ENCODE results near the gene CNTN5. TPM values are rescaled to one million over a fixed set of nuclear protein-coding genes. Genes with fewer than 3 reads are reported as not detected.

CNTN5 gene
- total RNA-seq, 1 donor from 2014 or later = not detected

DNA sequence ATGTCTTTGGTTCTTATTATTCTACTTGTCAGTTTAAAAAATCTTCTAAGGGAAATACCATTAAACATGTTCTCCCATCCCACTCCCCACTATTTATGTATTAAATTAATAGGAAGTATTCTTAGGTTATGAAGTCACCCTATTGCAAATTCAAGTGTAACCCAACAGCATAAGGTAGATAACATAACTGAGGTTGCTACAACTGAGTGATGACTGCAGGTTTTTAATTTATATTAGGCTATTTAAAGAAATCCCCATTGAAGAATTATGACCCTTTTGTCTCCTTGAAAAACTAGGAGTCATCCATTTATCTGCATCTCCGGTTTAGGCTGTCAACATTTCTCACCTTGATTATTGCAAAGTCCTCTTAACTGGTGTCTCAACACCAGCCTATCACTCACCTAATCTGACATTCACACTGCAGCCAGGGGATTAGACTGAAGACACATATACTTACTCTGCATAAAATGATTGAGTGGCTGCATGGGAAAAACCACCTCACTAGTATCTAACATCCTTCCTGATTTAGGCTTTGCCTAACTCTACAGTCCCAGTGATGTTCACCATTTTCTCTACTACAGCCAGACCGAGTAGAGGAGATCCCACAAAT, 649.4 kb downstream of the CNTN5 start:
- Mint-ChIP-seq H3K27me3 (no peaks in the 10 kb centered on the region), H3K36me3 (ENCODE audit: low read depth) (no peaks in the 10 kb centered on the region), H3K4me1 (no peaks in the 10 kb centered on the region), H3K9me3 (peaks cover 5% of the 10 kb centered on the region), H3K27ac (no peak overlapping the region), H3K4me3 (no peak overlapping the region)
- CTCF ChIA-PET = no interaction called here
- ATAC-seq (ENCODE audit: low read depth) (no peak), DNase-seq (no peak)
- POLR2A ChIA-PET = no interaction called here
- no peak for TF ChIP-seq CTCF (IDR thresholded peaks at IDR 0.05)
- intact Hi-C loops (cut with micrococcal nuclease) = no loop called here

DNA sequence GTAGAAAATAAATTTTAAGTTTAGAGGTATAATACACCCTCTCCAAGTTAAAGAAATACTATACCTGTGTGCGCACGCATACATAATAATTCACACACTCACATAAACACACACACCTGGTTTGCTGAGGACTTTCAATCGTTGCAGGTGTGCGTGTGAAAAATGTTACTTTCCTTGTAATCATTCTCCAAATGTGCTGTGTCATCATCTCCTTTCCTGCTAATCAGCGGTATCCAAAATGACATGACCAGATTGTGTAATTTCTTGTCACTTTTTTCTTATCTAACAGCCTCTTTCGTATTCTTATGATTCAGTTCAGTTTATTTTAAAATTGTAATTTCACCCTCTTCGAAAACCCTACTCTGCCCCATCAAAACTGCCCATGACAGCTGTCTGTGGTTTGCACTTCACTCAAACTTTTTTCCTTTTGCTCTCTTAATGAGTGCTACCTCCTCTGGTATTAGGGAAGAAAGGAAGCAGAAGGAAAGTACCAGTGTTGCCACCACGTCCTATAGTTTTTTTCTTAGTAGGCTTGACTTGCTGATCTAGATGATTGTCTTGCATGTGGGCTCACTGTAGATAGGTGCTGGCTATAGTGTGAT, 651.2 kb downstream of the CNTN5 start:
- DNase-seq (no peak), ATAC-seq (ENCODE audit: low read depth) (no peak)
- Mint-ChIP-seq H3K9me3 (peaks cover 5% of the 10 kb centered on the region), H3K27ac (no peak overlapping the region), H3K27me3 (no peaks in the 10 kb centered on the region), H3K4me3 (no peak overlapping the region), H3K4me1 (no peaks in the 10 kb centered on the region), H3K36me3 (ENCODE audit: low read depth) (no peaks in the 10 kb centered on the region)
- intact Hi-C loops (cut with micrococcal nuclease) = no loop called here
- CTCF ChIA-PET = no interaction called here
- POLR2A ChIA-PET = no interaction called here
- TF ChIP-seq CTCF (IDR thresholded peaks at IDR 0.05) = no peak

DNA sequence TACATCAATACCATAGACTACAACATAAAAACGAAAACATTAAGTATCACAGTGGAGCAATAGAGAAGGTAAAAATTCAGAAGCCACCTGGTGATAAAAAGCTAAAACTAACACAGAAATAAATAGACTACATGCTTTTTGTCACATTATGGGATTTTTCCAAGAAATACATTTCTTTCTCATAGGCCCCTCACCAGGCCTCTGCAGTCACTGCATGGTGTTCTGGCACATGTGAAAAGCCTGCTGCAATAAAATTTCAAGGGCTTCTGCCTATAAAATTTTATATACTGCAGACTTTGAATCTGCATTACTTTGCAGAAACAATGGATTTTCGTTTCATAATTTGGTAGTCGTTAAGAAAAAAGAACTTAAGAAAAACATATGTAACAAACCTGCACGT, 655.5 kb downstream of the CNTN5 start:
- ATAC-seq (ENCODE audit: low read depth) (no peak), DNase-seq (no peak)
- intact Hi-C loops (cut with micrococcal nuclease) = no loop called here
- Mint-ChIP-seq H3K4me1 (no peaks in the 10 kb centered on the region), H3K27ac (no peak overlapping the region), H3K4me3 (no peak overlapping the region), H3K36me3 (ENCODE audit: low read depth) (no peaks in the 10 kb centered on the region), H3K27me3 (no peaks in the 10 kb centered on the region), H3K9me3 (peaks cover 5% of the 10 kb centered on the region)
- TF ChIP-seq CTCF (IDR thresholded peaks at IDR 0.05) = no peak
- ChIA-PET POLR2A (no interaction called here), CTCF (no interaction called here)

DNA sequence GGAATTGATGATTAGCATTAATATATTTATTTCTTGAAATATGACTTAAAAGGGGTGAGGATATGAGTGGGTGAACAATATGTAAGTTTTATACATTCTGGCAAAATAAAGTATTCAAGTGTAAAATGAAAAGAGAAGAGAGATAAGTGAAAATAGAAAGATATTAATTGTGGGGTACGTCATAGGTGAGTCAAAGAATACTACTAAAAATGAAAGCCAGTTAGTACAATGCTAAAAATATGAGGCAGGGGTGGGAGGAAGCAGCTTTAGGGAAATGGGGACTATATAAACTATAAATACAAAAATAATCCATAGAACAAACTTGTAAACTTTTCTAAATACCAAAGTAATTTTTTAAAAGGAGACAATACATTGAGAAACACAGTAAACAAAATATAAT, 661.4 kb downstream of the CNTN5 start:
- DNase-seq = no peak
- ChIA-PET POLR2A (no interaction called here), CTCF (no interaction called here)
- Mint-ChIP-seq H3K27me3 (no peaks in the 10 kb centered on the region), H3K4me3 (no peak overlapping the region), H3K27ac (no peak overlapping the region), H3K36me3 (ENCODE audit: low read depth) (no peaks in the 10 kb centered on the region), H3K9me3 (peaks cover 2% of the 10 kb centered on the region), H3K4me1 (no peaks in the 10 kb centered on the region)
- ATAC-seq (ENCODE audit: low read depth) = no peak
- intact Hi-C loops (cut with micrococcal nuclease) = no loop called here
- no peak for TF ChIP-seq CTCF (IDR thresholded peaks at IDR 0.05)

- intact Hi-C loops (cut with micrococcal nuclease) = no loop called here
- no peaks in the 10 kb centered on the region for H3K36me3 Mint-ChIP-seq (ENCODE audit: low read depth)
- no peak for TF ChIP-seq CTCF (IDR thresholded peaks at IDR 0.05)
- ChIA-PET CTCF (no interaction called here), POLR2A (no interaction called here)
- H3K9me3 Mint-ChIP-seq = peaks cover 2% of the 10 kb centered on the region
- no peak overlapping the region for H3K4me3 Mint-ChIP-seq
- no peak overlapping the region for H3K27ac Mint-ChIP-seq
- H3K27me3 Mint-ChIP-seq = no peaks in the 10 kb centered on the region
- no peak for DNase-seq
- no peaks in the 10 kb centered on the region for H3K4me1 Mint-ChIP-seq
- no peak for ATAC-seq (ENCODE audit: low read depth)
Observed at GRCh38 chr11:99682646-99683045, 661.9 kb downstream of the CNTN5 start.

All from activated B cell treated with CpG ODN at 0.5 μM for 24 hours (primary cell).